H1 (cell line): Measurements from ENCODE around the gene TTK. TPM values are rescaled to one million over a fixed set of nuclear protein-coding genes. Genes with fewer than 3 reads are reported as not detected.

Experiments
- CTCF ChIA-PET: fragments of 300-600 bp; sonication (Branson Sonifier 250); formaldehyde crosslinking; loops from one replicate; lab custom pipeline; 2021; ENCODE audit not compliant: partially characterized antibody; lab: Charles Lee
- POLR2A ChIA-PET: fragments of 300-600 bp; sonication (Branson Sonifier 250); formaldehyde crosslinking; loops from one replicate; lab custom pipeline; 2021; ENCODE audit warnings: inconsistent platforms; ENCODE audit not compliant: partially characterized antibody; lab: Charles Lee
- DNase-seq, 2 experiments: peaks; one replicate each; pipeline versions ENCODE4 v3.0.0 to v3.0.0-alpha.2; 2010 to 2022; ENCODE audit warnings: low spot score in 2 of 2, low read depth in 1 of 2, mixed read lengths in 1 of 2
- FAIRE-seq: peaks from 2 replicates; lab custom pipeline; 2011; peaks lifted over from hg19 to GRCh38; lab: Jason Lieb, UNC
- H2AFZ ChIP-seq: 2 replicates; pipeline ENCODE4 v1.8.1; 2012; ENCODE audit warnings: low read length, inconsistent platforms
- H2AK5ac ChIP-seq: 2 replicates; pipeline ENCODE4 v1.6.1; 2013; ENCODE audit warnings: low read depth, low read length
- H2BK120ac ChIP-seq: replicated peaks from 2 replicates; pipeline ENCODE3; 2013; ENCODE audit warnings: low read depth, low read length, inconsistent platforms
- H2BK12ac ChIP-seq: 2 replicates; pipeline ENCODE4 v1.6.1; 2013; ENCODE audit warnings: low read depth, low read length
- H2BK15ac ChIP-seq: 2 replicates; pipeline ENCODE4 v1.6.1; 2013; ENCODE audit warnings: low read length
- H2BK20ac ChIP-seq: 2 replicates; pipeline ENCODE4 v1.6.1; 2013; ENCODE audit warnings: low read length
- H2BK5ac ChIP-seq: 2 replicates; pipeline ENCODE4 v1.6.1; 2013; ENCODE audit warnings: low read depth, low read length
- H3K14ac ChIP-seq: 2 replicates; pipeline ENCODE4 v1.6.1; 2013; ENCODE audit warnings: inconsistent platforms; ENCODE audit not compliant: insufficient read length
- H3K18ac ChIP-seq: 2 replicates; pipeline ENCODE4 v1.6.1; 2013; ENCODE audit warnings: low read length; ENCODE audit errors: extremely low read depth
- H3K23ac ChIP-seq: 2 replicates; pipeline ENCODE4 v1.6.1; 2013; ENCODE audit warnings: inconsistent platforms; ENCODE audit not compliant: insufficient read length
- H3K23me2 ChIP-seq: 2 replicates; pipeline ENCODE4 v1.6.1; 2013; ENCODE audit warnings: low read depth, low read length
- H3K27ac ChIP-seq: 2 replicates; pipeline ENCODE4 v1.6.1; 2011; ENCODE audit warnings: low read depth, low read length, inconsistent platforms
- H3K27me3 ChIP-seq, 4 experiments: replicated peaks in 1 of 4; 1 replicate in 1 of 4; 2 replicates in 3 of 4; pipeline versions ENCODE4 v1.6.1 to v1.8.1; 2011 to 2013; ENCODE audit warnings: low read length in 3 of 4, mild to moderate bottlenecking in 3 of 4, inconsistent platforms in 2 of 4, mixed read lengths in 2 of 4, moderate library complexity in 1 of 4; ENCODE audit not compliant: control insufficient read depth in 3 of 4, insufficient read depth in 3 of 4; ENCODE audit errors: extremely low read depth in 1 of 4
- H3K36me3 ChIP-seq, 4 experiments: 2 replicates each; pipeline versions ENCODE4 v1.6.1 to v1.8.1; 2011 to 2013; ENCODE audit warnings: mild to moderate bottlenecking in 4 of 4, low read length in 3 of 4, moderate library complexity in 2 of 4, control low read depth in 1 of 4, inconsistent platforms in 1 of 4; ENCODE audit not compliant: insufficient read depth in 4 of 4, control insufficient read depth in 2 of 4
- H3K4ac ChIP-seq: replicated peaks from 2 replicates; pipeline ENCODE3; 2013; ENCODE audit warnings: low read length, low read depth, mixed read lengths, inconsistent platforms; ENCODE audit not compliant: insufficient read length
- H3K4me1 ChIP-seq, 4 experiments: replicated peaks in 1 of 4; 1 replicate in 1 of 4; 2 replicates in 3 of 4; pipeline versions ENCODE4 v1.6.1 to v1.8.1; 2011 to 2013; ENCODE audit warnings: low read length in 3 of 4, inconsistent platforms in 2 of 4, mixed read lengths in 1 of 4; ENCODE audit not compliant: insufficient read depth in 4 of 4, control insufficient read depth in 3 of 4
- H3K4me2 ChIP-seq, 2 experiments: 2 replicates each; pipeline versions ENCODE4 v1.6.1 to v1.8.1; 2011 to 2013; ENCODE audit warnings: low read depth in 2 of 2, low read length in 2 of 2, control low read depth in 1 of 2, inconsistent platforms in 1 of 2, mild to moderate bottlenecking in 1 of 2; ENCODE audit not compliant: insufficient read depth in 1 of 2
- H3K4me3 ChIP-seq, 4 experiments: fragments of 200-600, 300-600 bp in 1 of 4; sonication (generic), shearing (Covaris generic), sonication (Bioruptor Twin) in 1 of 4; 2 replicates each; pipeline versions ENCODE4 v1.5.1 to v1.8.1; 2011 to 2016; ENCODE audit warnings: low read length in 4 of 4, low read depth in 3 of 4, control low read depth in 2 of 4, inconsistent platforms in 2 of 4, mild to moderate bottlenecking in 2 of 4, mixed read lengths in 1 of 4, moderate library complexity in 1 of 4; ENCODE audit not compliant: insufficient read depth in 2 of 4; ENCODE audit errors: extremely low read depth in 1 of 4
- H3K56ac ChIP-seq: replicated peaks from 2 replicates; pipeline ENCODE3; 2013; ENCODE audit warnings: low read depth, mild to moderate bottlenecking, mixed read lengths, low read length, inconsistent platforms; ENCODE audit not compliant: insufficient read length
- H3K79me1 ChIP-seq: 2 replicates; pipeline ENCODE4 v1.6.1; 2013; ENCODE audit warnings: low read depth, low read length, control low read depth
- H3K79me2 ChIP-seq, 2 experiments: 2 replicates each; pipeline versions ENCODE4 v1.6.1 to v1.8.1; 2012 to 2013; ENCODE audit warnings: low read length in 2 of 2, mild to moderate bottlenecking in 2 of 2, inconsistent platforms in 1 of 2; ENCODE audit not compliant: insufficient read depth in 2 of 2, control insufficient read depth in 1 of 2
- H3K9ac ChIP-seq, 4 experiments: replicated peaks in 1 of 4; 1 replicate in 1 of 4; 2 replicates in 3 of 4; pipeline versions ENCODE4 v1.6.1 to v1.8.1; 2011 to 2013; ENCODE audit warnings: low read depth in 3 of 4, low read length in 3 of 4, control low read depth in 2 of 4, mild to moderate bottlenecking in 2 of 4, moderate library complexity in 2 of 4, inconsistent platforms in 1 of 4; ENCODE audit errors: extremely low read depth in 1 of 4
- H3K9me3 ChIP-seq, 2 experiments: 2 replicates each; pipeline versions ENCODE4 v1.6.1 to v1.8.1; 2012 to 2013; ENCODE audit warnings: mild to moderate bottlenecking in 2 of 2, moderate library complexity in 2 of 2, control low read depth in 1 of 2, inconsistent platforms in 1 of 2, low read depth in 1 of 2, low read length in 1 of 2, mixed read lengths in 1 of 2; ENCODE audit not compliant: insufficient read depth in 2 of 2
- H4K20me1 ChIP-seq, 2 experiments: replicated peaks in 1 of 2; 2 replicates each; pipeline versions ENCODE3 to v1.8.1; 2011 to 2013; ENCODE audit warnings: inconsistent platforms in 2 of 2, low read length in 2 of 2, mild to moderate bottlenecking in 1 of 2; ENCODE audit not compliant: insufficient read depth in 2 of 2, control insufficient read depth in 1 of 2
- H4K5ac ChIP-seq: 2 replicates; pipeline ENCODE4 v1.6.1; 2013; ENCODE audit warnings: low read length, low read depth, mixed read lengths, inconsistent platforms; ENCODE audit not compliant: insufficient read length
- H4K8ac ChIP-seq: 2 replicates; pipeline ENCODE4 v1.8.0; 2013; ENCODE audit warnings: mild to moderate bottlenecking, moderate library complexity, low read length, inconsistent platforms; ENCODE audit not compliant: insufficient read depth; ENCODE audit errors: extremely low read depth
- H4K91ac ChIP-seq: replicated peaks from 2 replicates; pipeline ENCODE3; 2013; ENCODE audit warnings: low read length, mixed read lengths, inconsistent platforms; ENCODE audit not compliant: insufficient read length
- CBX5 ChIP-seq: fragments of 300-800, 300-1000 bp; sonication (generic); IDR thresholded peaks from 2 replicates; pipeline ENCODE4 v1.7.1; 2016; ENCODE audit warnings: antibody characterized with exemption, low read length, low read depth
- FOSL1 ChIP-seq: IDR thresholded peaks from 2 replicates; pipeline ENCODE4 v1.6.1; 2011; ENCODE audit warnings: mild to moderate bottlenecking, low read depth, low read length, moderate library complexity; ENCODE audit not compliant: insufficient read depth
- KDM1A ChIP-seq: fragments of 200-600, 300-600 bp; sonication (generic); IDR thresholded peaks from 2 replicates; pipeline ENCODE4 v1.7.1; 2016; ENCODE audit warnings: mild to moderate bottlenecking, low read length, borderline replicate concordance
- KDM5A ChIP-seq: fragments of 200-600 bp; IDR thresholded peaks from 2 replicates; pipeline ENCODE4 v1.7.1; 2012; ENCODE audit warnings: mild to moderate bottlenecking, low read length, inconsistent platforms, mixed read lengths
- NANOG ChIP-seq: IDR thresholded peaks from 2 replicates; pipeline ENCODE4 v1.6.1; 2011; ENCODE audit warnings: low read length, low read depth, mild to moderate bottlenecking, inconsistent platforms; ENCODE audit not compliant: insufficient read depth, poor library complexity, severe bottlenecking
- PHF8 ChIP-seq: fragments of 200-600 bp; sonication (generic); conservative IDR thresholded peaks from 2 replicates; pipeline ENCODE4 v1.7.1; 2012; ENCODE audit warnings: low read depth, mild to moderate bottlenecking, inconsistent platforms, low read length, moderate library complexity
- RAD21 ChIP-seq, 2 experiments: IDR thresholded peaks in 1 of 2; conservative IDR thresholded peaks in 1 of 2; 2 replicates each; pipeline ENCODE4 v1.6.1; 2011; ENCODE audit warnings: low read depth in 2 of 2, low read length in 2 of 2, improper control_type of control experiment in 1 of 2, inconsistent platforms in 1 of 2, mild to moderate bottlenecking in 1 of 2, moderate library complexity in 1 of 2
- SAP30 ChIP-seq: fragments of 300-600 bp; sonication (generic); IDR thresholded peaks from 2 replicates; pipeline ENCODE4 v1.7.1; 2012; ENCODE audit warnings: low read length, moderate library complexity, mild to moderate bottlenecking, inconsistent platforms; ENCODE audit not compliant: insufficient read depth, insufficient replicate concordance
- SIRT6 ChIP-seq: IDR thresholded peaks from one replicate; pipeline ENCODE4 v1.7.1; 2012; ENCODE audit warnings: low read length, inconsistent platforms
- SP1 ChIP-seq: IDR thresholded peaks from 2 replicates; pipeline ENCODE4 v1.6.1; 2011; ENCODE audit warnings: low read depth, low read length
- SUZ12 ChIP-seq: fragments of 200-600 bp; sonication (generic); IDR thresholded peaks from 2 replicates; pipeline ENCODE4 v1.6.1; 2012; ENCODE audit warnings: mild to moderate bottlenecking, inconsistent platforms, low read length, moderate library complexity, mixed read lengths
- TAF1 ChIP-seq: IDR thresholded peaks from 2 replicates; pipeline ENCODE4 v1.6.1; 2011; ENCODE audit warnings: mild to moderate bottlenecking, low read depth, low read length
- WGBS, 2 experiments: shearing (Covaris generic) in 1 of 2; methylation state at CpG; one replicate each; pipeline versions ENCODE4 v1.1.6 to v1.1.7; 2013 to 2015; ENCODE audit warnings: low lambda C conversion rate in 2 of 2, mixed read lengths in 2 of 2, inconsistent platforms in 1 of 2, low coverage in 1 of 2, missing lambda C conversion rate in 1 of 2; ENCODE audit not compliant: insufficient replicate concordance in 2 of 2, insufficient coverage in 1 of 2, insufficient read length in 1 of 2; ENCODE audit errors: extremely low coverage in 1 of 2, missing lambda C conversion rate in 1 of 2; 5-methylcytosine and 5-hydroxymethylcytosine counted together
- polyA plus RNA-seq, 7 experiments: library from polyadenylated mRNA; depleted of rRNA in 3 of 7; stranded (reverse) in 5 of 7; unstranded in 2 of 7; fragments of >200 nt in 5 of 7; fragments of 200-250 nt in 2 of 7; gene quantifications; 1 replicate in 5 of 7; 2 replicates in 1 of 7; 4 replicates in 1 of 7; pipeline versions ENCODE4 v1.2.1 to v1.2.3, GENCODE V29; 2011 to 2013; ENCODE audit warnings: missing spikeins in 2 of 7, mixed read lengths in 2 of 7
- total RNA-seq: library from RNA; stranded (reverse); fragmentation: NEBNext Ultra II Directional; extraction: Animal tissue kit (Norgen Biotek cat#: 25700); gene quantifications from 2 replicates; pipeline ENCODE4 v1.2.1, GENCODE V29; 2021

TTK gene
- total and polyA plus RNA-seq, 2 of the 8 experiments (the other 6 are each of a cell fraction or from before 2014, with no cell fraction given), result 11.9 to 63.2 TPM

DNA sequence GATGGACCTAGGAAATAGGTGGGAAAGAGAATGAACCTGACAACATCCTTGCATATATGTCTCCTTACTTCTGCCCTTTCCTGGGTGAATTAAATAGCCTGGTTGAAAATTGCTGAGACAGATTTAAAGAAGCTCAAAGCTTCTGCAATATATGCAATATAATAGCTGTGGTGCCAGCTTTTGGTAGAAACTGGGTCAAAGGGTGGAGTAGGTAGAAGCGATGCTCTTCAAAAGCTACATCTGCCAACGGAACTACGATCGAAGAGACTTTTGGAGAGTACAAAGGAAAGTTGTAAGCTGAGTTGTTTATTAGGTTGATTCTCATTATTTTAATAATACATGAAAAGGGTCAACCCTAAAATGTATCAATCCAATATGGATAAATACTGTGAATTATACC, 22.8 kb upstream of the TTK start:
- H2BK12ac ChIP-seq, result no peak overlapping the region

More for the DNA sequence above, 22.8 kb upstream of the TTK start:
- Histone ChIP-seq H4K91ac (no peak overlapping the region), H3K4me2 (no peak overlapping the region), H3K23me2 (no peaks in the 10 kb centered on the region), H3K79me2 (no peaks in the 10 kb centered on the region), H3K27ac (no peak overlapping the region), H4K5ac (no peak overlapping the region), H3K56ac (no peak overlapping the region), H2BK5ac (no peak overlapping the region), H3K9me3 (no peaks in the 10 kb centered on the region), H3K79me1 (no peaks in the 10 kb centered on the region), H3K4me1 (no peaks in the 10 kb centered on the region), H3K4me3 (no peak overlapping the region), H2BK120ac (no peak overlapping the region), H2AK5ac (no peak overlapping the region), H3K4ac (no peak overlapping the region), H3K23ac (no peak overlapping the region), H3K14ac (no peak overlapping the region), H3K27me3 (no peaks in the 10 kb centered on the region), H4K8ac (no peak overlapping the region), H3K9ac (no peak overlapping the region), H2BK15ac (no peak overlapping the region), H3K18ac (no peak overlapping the region), H2AFZ (no peak overlapping the region), H4K20me1 (no peaks in the 10 kb centered on the region), H3K36me3 (no peaks in the 10 kb centered on the region), H2BK20ac (no peak overlapping the region)
- FAIRE-seq (no peak), DNase-seq (no peak)
- CTCF ChIA-PET, result interaction anchor here (1.5 to 2.0 kb wide), 2 partner anchors 9 to 12 kb away, joined by 5 to 6 read pairs; no protein-coding TSS in a partner anchor
- POLR2A ChIA-PET, result interaction anchor here (1.0 to 1.4 kb wide), 2 partner anchors 16 to 124 kb away, joined by 3 read pairs; partner anchors contain the start of gene BCKDHB
- TF ChIP-seq FOSL1 (no peak), CBX5 (no peak), SP1 (no peak), SAP30 (no peak), SIRT6 (no peak), NANOG (no peak), SUZ12 (no peak), RAD21 (IDR thresholded peaks at IDR 0.05 in 1 of 2, conservative IDR thresholded peaks at IDR 0.05 in 1 of 2; ENCODE audit: low read depth in 2 of 2, low read length in 2 of 2) (no peak), KDM1A (no peak), PHF8 (no peak), KDM5A (no peak), TAF1 (no peak)
- 98% methylated on average over 4 of the region's 4 CpGs; no CpG with 5 or more reads in 1 of the 2 experiments for WGBS, 2 experiments
